T-helper 2 cell treated with Interferon-gamma antibody and Interleukin-4, amounts not matched to agents 100 ng/mL and 5 ng/mL, for 36 hours (primary cell): ENCODE results near the gene GATA3. TPM values are rescaled to one million over a fixed set of nuclear protein-coding genes. Genes with fewer than 3 reads are reported as not detected.
"Not testable (repeated sequence)": the region's sequence is repeated elsewhere in the genome, so short reads cannot be mapped to it uniquely, and the experiment has no call there.

ENCODE experiments used
- intact Hi-C: fragments of 100-400 bp; cut with micrococcal nuclease; formaldehyde crosslinking; loops from one replicate; pipeline ENCODE4 v1.15.1; 2023
- total RNA-seq: library from RNA; stranded (reverse); gene quantifications from 2 replicates; pipeline ENCODE4 v1.2.3, GENCODE V29; 2022

The GATA3 gene
- total RNA-seq, result 161 and 163 TPM in 2 replicates

GRCh38 chr10:8054494-8055407 lies at the start of gene GATA3:
Gene GATA3, plus strand, starts transcription at chr10:8054688. Its CDS starts 968 bp downstream, at chr10:8055656.
- intact Hi-C loops, result loop anchor here (1.0 to 5.0 kb wide), 4 partner anchors 278 to 1153 kb away; no protein-coding TSS in a partner anchor

GRCh38 chr10:8006274-8006999 lies 48.1 kb upstream of the GATA3 start:
- intact Hi-C loops, result no loop called here

GRCh38 chr10:8009031-8009430 lies 45.5 kb upstream of the GATA3 start:
- intact Hi-C loops, result no loop called here

- intact Hi-C loops, result no loop called here
These were observed 41.5 kb upstream of the GATA3 start for GRCh38 chr10:8013006-8013405.

- intact Hi-C loops, result no loop called here
These were observed 40.9 kb upstream of the GATA3 start for GRCh38 chr10:8013619-8014018.

- intact Hi-C loops, result no loop called here
These were observed 39.8 kb upstream of the GATA3 start for GRCh38 chr10:8014649-8015048.

- intact Hi-C loops, result no loop called here
These were observed 37.2 kb upstream of the GATA3 start for GRCh38 chr10:8017277-8017676.

GRCh38 chr10:8023321-8023720 lies 31.2 kb upstream of the GATA3 start:
- intact Hi-C loops, result no loop called here

GRCh38 chr10:8023851-8024250 lies 30.6 kb upstream of the GATA3 start:
- intact Hi-C loops, result no loop called here

- intact Hi-C loops, result no loop called here
These were observed 27.9 kb upstream of the GATA3 start for GRCh38 chr10:8026349-8027259.

- intact Hi-C loops, result not testable (repeated sequence)
These were observed 23.3 kb upstream of the GATA3 start for GRCh38 chr10:8031211-8031610.

GRCh38 chr10:8032558-8032957 lies 21.9 kb upstream of the GATA3 start:
- intact Hi-C loops, result no loop called here

GRCh38 chr10:8033812-8034465 lies 20.5 kb upstream of the GATA3 start:
- intact Hi-C loops, result loop anchor here (2.0 kb wide), 1 partner anchor 15 kb away; no protein-coding TSS in a partner anchor

- intact Hi-C loops, result loop anchor here (2.0 kb wide), 1 partner anchor 14 kb away; no protein-coding TSS in a partner anchor
These were observed 20.0 kb upstream of the GATA3 start for GRCh38 chr10:8034466-8035005.

GRCh38 chr10:8035006-8035640 lies 19.4 kb upstream of the GATA3 start:
- intact Hi-C loops, result loop anchor here (2.0 kb wide), 1 partner anchor 14 kb away; no protein-coding TSS in a partner anchor

GRCh38 chr10:8035641-8036470 lies 18.6 kb upstream of the GATA3 start:
- intact Hi-C loops, result loop anchor here (2.0 kb wide), 1 partner anchor 13 kb away; no protein-coding TSS in a partner anchor

- intact Hi-C loops, result no loop called here
These were observed 17.8 kb upstream of the GATA3 start for GRCh38 chr10:8036506-8037198.

GRCh38 chr10:8037199-8037801 lies 17.2 kb upstream of the GATA3 start:
- intact Hi-C loops, result no loop called here
